Dendritic cell treated with granulocyte-macrophage colony-stimulating factor and Interleukin-4, amounts not matched to agents 40 ng/mL and 50 ng/mL, for 4 days (primary cell): Measurements from ENCODE around the gene LRRTM3.

Source experiments
- H3K27ac Mint-ChIP-seq: one replicate; pipeline ENCODE4 v1.8.0; 2022; ENCODE audit warnings: mild to moderate bottlenecking, mixed read lengths
- H3K27me3 Mint-ChIP-seq: one replicate; pipeline ENCODE4 v1.8.0; 2022; ENCODE audit warnings: mild to moderate bottlenecking, mixed read lengths
- H3K36me3 Mint-ChIP-seq: one replicate; pipeline ENCODE4 v1.8.0; 2022; ENCODE audit warnings: low read depth, mixed read lengths
- H3K4me1 Mint-ChIP-seq: one replicate; pipeline ENCODE4 v1.8.0; 2022; ENCODE audit warnings: low read depth, mixed read lengths
- H3K4me3 Mint-ChIP-seq: one replicate; pipeline ENCODE4 v1.8.0; 2022; ENCODE audit warnings: mild to moderate bottlenecking, moderate library complexity, mixed read lengths
- H3K9me3 Mint-ChIP-seq: one replicate; pipeline ENCODE4 v1.8.0; 2022; ENCODE audit warnings: mixed read lengths
- intact Hi-C: fragments of 100-400 bp; cut with micrococcal nuclease; formaldehyde crosslinking; loops from one replicate; pipeline ENCODE4 v1.15.0; 2022

Gene LRRTM3

DNA sequence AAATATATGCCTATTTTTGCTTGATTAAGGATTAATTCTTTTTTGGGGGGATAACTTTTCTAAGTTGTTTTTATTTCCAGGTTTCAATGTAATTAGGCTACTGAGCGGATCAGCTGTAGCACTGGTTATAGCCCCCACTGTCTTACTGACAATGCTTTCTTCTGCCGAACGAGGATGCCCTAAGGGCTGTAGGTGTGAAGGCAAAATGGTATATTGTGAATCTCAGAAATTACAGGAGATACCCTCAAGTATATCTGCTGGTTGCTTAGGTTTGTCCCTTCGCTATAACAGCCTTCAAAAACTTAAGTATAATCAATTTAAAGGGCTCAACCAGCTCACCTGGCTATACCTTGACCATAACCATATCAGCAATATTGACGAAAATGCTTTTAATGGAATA, 1.0 kb downstream of the LRRTM3 start:
- Mint-ChIP-seq H3K9me3 (no peaks in the 10 kb centered on the region), H3K4me1 (no peaks in the 10 kb centered on the region), H3K27ac (no peak overlapping the region), H3K4me3 (no peak overlapping the region), H3K27me3 (peaks cover 29% of the 10 kb centered on the region), H3K36me3 (no peaks in the 10 kb centered on the region)
- intact Hi-C loops: no loop called here

DNA sequence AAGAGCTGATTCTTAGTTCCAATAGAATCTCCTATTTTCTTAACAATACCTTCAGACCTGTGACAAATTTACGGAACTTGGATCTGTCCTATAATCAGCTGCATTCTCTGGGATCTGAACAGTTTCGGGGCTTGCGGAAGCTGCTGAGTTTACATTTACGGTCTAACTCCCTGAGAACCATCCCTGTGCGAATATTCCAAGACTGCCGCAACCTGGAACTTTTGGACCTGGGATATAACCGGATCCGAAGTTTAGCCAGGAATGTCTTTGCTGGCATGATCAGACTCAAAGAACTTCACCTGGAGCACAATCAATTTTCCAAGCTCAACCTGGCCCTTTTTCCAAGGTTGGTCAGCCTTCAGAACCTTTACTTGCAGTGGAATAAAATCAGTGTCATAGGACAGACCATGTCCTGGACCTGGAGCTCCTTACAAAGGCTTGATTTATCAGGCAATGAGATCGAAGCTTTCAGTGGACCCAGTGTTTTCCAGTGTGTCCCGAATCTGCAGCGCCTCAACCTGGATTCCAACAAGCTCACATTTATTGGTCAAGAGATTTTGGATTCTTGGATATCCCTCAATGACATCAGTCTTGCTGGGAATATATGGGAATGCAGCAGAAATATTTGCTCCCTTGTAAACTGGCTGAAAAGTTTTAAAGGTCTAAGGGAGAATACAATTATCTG, 1.6 kb downstream of the LRRTM3 start:
- no peaks in the 10 kb centered on the region for H3K4me1 Mint-ChIP-seq
- no peaks in the 10 kb centered on the region for H3K9me3 Mint-ChIP-seq
- no peak overlapping the region for H3K27ac Mint-ChIP-seq
- H3K27me3 Mint-ChIP-seq: peaks cover 29% of the 10 kb centered on the region
- H3K4me3 Mint-ChIP-seq: no peak overlapping the region
- no peaks in the 10 kb centered on the region for H3K36me3 Mint-ChIP-seq
- intact Hi-C loops: no loop called here

DNA sequence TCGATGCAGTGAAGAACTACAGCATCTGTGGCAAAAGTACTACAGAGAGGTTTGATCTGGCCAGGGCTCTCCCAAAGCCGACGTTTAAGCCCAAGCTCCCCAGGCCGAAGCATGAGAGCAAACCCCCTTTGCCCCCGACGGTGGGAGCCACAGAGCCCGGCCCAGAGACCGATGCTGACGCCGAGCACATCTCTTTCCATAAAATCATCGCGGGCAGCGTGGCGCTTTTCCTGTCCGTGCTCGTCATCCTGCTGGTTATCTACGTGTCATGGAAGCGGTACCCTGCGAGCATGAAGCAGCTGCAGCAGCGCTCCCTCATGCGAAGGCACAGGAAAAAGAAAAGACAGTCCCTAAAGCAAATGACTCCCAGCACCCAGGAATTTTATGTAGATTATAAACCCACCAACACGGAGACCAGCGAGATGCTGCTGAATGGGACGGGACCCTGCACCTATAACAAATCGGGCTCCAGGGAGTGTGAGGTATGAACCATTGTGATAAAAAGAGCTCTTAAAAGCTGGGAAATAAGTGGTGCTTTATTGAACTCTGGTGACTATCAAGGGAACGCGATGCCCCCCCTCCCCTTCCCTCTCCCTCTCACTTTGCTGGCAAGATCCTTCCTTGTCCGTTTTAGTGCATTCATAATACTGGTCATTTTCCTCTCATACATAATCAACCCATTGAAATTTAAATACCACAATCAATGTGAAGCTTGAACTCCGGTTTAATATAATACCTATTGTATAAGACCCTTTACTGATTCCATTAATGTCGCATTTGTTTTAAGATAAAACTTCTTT, 2.3 kb downstream of the LRRTM3 start:
- Mint-ChIP-seq H3K9me3 (no peaks in the 10 kb centered on the region), H3K27ac (no peak overlapping the region), H3K27me3 (peaks cover 29% of the 10 kb centered on the region), H3K4me3 (no peak overlapping the region), H3K4me1 (no peaks in the 10 kb centered on the region), H3K36me3 (no peaks in the 10 kb centered on the region)
- intact Hi-C loops: no loop called here

DNA sequence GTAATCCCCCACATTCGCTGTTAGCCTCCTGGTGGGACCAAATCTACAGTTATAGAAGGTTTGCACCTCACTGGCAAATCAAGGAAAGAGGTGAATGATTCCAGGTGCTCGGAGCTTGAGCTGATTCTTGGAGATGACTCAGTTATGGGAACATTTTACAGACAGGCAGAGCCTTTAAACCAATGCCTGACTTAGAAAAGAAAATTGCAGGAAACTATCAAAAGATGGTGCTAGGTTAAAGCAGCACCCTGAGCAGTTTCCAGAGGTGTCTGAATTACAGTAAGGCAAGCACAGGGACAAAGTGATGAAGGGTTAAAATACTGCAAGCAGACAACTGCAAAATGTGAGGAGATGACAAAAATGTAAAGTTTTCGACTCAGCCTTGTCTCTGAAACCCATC, 2.9 kb downstream of the LRRTM3 start:
- no peak overlapping the region for H3K27ac Mint-ChIP-seq
- H3K27me3 Mint-ChIP-seq: peaks cover 29% of the 10 kb centered on the region
- intact Hi-C loops: no loop called here
- H3K4me1 Mint-ChIP-seq: no peaks in the 10 kb centered on the region
- H3K4me3 Mint-ChIP-seq: no peak overlapping the region
- no peaks in the 10 kb centered on the region for H3K36me3 Mint-ChIP-seq
- H3K9me3 Mint-ChIP-seq: no peaks in the 10 kb centered on the region

DNA sequence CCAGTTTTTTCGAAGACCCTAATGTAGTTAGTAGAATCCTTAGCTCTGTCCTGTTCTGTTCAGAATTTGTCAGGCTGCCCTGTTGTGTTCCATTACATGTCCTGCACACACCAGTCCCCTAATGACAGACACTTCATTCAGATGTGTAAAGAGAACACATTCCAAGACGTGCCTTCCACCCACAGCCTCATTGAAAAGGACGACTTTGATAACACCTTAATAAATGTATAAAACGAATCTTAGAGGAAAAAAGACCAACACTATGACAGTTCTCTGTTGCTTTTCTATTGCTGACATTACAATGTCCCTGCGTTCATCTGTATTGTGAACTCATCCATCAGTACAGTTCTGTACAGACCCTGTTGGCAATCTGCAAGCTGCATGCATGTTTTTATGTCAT, 3.5 kb downstream of the LRRTM3 start:
- Mint-ChIP-seq H3K4me3 (no peak overlapping the region), H3K27me3 (peaks cover 29% of the 10 kb centered on the region), H3K36me3 (no peaks in the 10 kb centered on the region), H3K27ac (no peak overlapping the region), H3K9me3 (no peaks in the 10 kb centered on the region), H3K4me1 (no peaks in the 10 kb centered on the region)
- intact Hi-C loops: no loop called here

DNA sequence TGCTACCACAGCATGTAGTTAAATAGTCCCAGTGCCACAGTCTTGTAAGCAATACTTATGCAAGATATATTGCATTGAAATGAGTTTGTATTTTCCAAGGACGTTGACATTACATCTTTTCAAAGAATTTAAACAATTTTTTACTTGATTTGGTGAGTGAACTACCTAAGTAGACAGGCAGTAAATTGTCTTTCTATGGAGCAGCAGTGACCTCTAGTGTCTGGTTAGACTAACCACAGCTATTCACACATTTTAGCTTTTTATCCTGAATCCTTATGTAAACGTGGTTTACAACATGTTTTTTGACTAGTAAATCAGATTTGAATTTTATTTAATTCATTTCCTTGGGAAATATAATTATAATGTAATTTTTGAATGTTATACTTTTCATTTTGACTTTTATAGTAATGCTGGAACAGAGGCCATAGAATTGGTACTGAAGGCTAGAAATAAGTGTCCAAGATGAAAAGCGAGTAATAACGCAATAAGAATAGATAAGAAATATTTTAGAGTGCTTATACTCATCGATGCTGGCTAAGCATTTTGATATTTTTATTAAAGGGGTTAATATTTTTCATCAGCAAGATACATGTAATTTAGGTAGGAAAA, 5.6 kb downstream of the LRRTM3 start:
- Mint-ChIP-seq H3K4me3 (no peak overlapping the region), H3K4me1 (no peaks in the 10 kb centered on the region), H3K9me3 (no peaks in the 10 kb centered on the region), H3K27ac (no peak overlapping the region), H3K36me3 (no peaks in the 10 kb centered on the region), H3K27me3 (peaks cover 21% of the 10 kb centered on the region)
- intact Hi-C loops: no loop called here

DNA sequence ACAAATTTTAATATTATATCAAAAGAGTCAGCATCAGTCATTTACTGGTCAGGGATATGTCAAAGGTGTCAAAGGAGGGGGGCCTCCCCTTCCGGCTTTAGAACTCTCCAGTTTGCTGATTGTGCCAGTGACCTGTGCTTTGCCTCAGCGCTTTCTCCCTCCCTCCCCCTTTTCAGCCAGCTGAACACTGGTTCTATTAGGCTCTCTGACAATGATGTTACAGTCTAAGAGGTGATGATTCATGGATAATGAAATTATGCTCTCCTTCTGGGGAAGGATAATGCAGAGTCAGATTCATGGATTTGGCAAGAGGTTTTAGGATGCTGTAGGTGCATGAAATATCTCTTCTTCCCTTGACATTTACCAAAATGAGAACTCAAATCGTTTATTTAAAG, 6.1 kb downstream of the LRRTM3 start:
- H3K9me3 Mint-ChIP-seq: no peaks in the 10 kb centered on the region
- intact Hi-C loops: no loop called here
- peaks cover 21% of the 10 kb centered on the region for H3K27me3 Mint-ChIP-seq
- no peak overlapping the region for H3K4me3 Mint-ChIP-seq
- no peaks in the 10 kb centered on the region for H3K36me3 Mint-ChIP-seq
- H3K4me1 Mint-ChIP-seq: no peaks in the 10 kb centered on the region
- no peak overlapping the region for H3K27ac Mint-ChIP-seq

DNA sequence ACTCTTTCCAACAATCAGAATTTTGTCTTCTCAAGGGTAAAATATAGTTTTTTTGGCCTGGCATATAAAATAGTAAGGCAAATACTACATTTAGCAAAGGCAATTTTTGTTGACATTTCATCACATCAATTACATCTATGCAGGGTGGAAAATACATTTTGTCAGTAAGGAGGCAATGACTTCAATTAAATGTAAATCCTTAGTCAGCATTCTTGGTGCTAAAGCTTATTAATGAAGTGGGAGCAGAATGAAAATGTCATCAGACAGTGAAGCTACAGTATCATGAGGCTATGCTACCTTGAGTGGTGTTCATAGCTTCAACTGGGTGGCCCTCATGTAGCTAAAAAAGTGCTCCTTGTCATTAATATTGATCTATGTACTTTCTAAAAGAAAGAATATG, 8.9 kb downstream of the LRRTM3 start:
- intact Hi-C loops: no loop called here

DNA sequence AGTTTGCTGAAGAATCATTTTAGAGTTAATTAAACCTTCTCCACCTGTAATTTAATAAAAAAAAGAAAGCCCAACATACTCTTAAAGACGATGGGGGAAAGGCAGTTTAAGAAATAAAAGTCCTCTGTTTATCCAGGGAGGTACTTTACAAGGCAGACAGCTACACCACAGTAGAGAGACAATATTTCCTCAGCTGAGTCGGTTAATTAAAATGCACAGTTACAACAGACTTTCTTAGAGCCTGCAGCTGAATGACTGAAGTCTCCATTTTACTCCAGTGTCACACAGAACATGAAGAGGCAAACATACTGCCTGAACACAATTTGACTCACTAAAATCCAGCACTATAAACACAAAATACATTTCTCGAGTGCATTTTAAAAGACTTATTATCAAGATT, 15.1 kb downstream of the LRRTM3 start:
- intact Hi-C loops: no loop called here
- no peaks in the 10 kb centered on the region for H3K4me1 Mint-ChIP-seq
- no peak overlapping the region for H3K27ac Mint-ChIP-seq

More for the DNA sequence above, 8.9 kb downstream of the LRRTM3 start:
- Mint-ChIP-seq H3K27ac (no peak overlapping the region), H3K4me3 (no peak overlapping the region), H3K4me1 (no peaks in the 10 kb centered on the region), H3K9me3 (no peaks in the 10 kb centered on the region), H3K27me3 (peaks cover 3% of the 10 kb centered on the region), H3K36me3 (no peaks in the 10 kb centered on the region)

DNA sequence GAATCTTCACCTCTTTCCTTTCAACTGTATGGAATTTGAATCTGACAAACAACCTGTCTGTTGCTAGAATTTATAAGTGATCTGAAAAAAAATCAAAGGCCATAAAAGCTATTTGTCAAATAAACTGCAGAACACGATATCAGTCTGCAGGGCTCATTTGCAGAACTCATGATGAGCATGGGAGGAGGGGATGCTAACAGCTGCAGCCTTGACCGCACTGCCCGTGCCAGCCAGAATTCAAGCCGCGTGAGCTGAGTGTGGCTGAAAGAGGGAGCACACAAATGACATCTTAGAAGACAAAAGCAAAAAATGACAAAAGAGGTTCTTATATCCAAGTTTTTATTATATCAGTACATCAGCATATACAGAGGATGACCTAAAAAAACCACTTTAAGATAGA, 15.7 kb downstream of the LRRTM3 start:
- intact Hi-C loops: no loop called here
- no peaks in the 10 kb centered on the region for H3K9me3 Mint-ChIP-seq

More for the DNA sequence above, 15.1 kb downstream of the LRRTM3 start:
- Mint-ChIP-seq H3K9me3 (no peaks in the 10 kb centered on the region), H3K4me3 (no peak overlapping the region), H3K27me3 (peaks cover 4% of the 10 kb centered on the region), H3K36me3 (no peaks in the 10 kb centered on the region)

DNA sequence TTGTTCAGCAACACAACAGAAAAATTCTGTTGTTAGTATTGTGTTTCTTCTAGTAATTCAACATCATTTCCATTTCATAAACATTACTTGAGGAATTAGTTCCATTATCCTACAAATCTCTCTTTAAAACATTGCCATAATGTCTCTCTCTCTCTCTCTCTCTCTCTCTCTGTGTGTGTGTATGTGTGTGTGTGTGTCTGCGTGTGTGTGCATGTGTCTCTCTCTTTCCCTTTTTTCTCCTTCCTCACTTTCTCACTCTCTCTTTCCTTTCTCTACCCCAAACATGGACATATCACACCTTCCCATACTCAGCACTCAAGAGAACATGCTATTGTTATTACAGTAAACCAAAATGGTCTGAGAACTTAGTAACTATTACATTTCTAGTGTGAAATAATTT, 16.6 kb downstream of the LRRTM3 start:
- H3K9me3 Mint-ChIP-seq: no peaks in the 10 kb centered on the region
- H3K4me1 Mint-ChIP-seq: no peaks in the 10 kb centered on the region
- intact Hi-C loops: no loop called here
- H3K27ac Mint-ChIP-seq: no peak overlapping the region
- peaks cover 4% of the 10 kb centered on the region for H3K27me3 Mint-ChIP-seq
- no peak overlapping the region for H3K4me3 Mint-ChIP-seq
- H3K36me3 Mint-ChIP-seq: no peaks in the 10 kb centered on the region

More for the DNA sequence above, 15.7 kb downstream of the LRRTM3 start:
- Mint-ChIP-seq H3K36me3 (no peaks in the 10 kb centered on the region), H3K4me1 (no peaks in the 10 kb centered on the region), H3K27me3 (peaks cover 4% of the 10 kb centered on the region), H3K27ac (no peak overlapping the region), H3K4me3 (no peak overlapping the region)

DNA sequence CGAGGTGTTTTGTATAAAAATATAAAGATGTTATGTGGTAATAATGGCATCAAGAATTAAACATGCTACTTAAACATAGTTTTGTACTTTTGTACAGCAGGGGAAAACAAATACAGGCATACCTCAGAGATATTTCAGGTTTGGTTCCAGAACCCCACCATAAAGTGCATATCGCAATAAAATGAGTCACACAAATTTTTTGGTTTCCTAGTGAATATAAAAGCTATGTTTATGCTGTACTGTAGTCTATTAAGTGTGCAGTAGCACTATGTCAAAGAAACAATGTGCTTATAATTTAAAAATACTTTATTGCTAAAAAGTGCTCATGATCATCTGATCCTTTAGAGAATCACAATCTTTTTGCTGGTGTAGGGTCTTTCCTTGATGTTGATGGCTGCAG, 17.8 kb downstream of the LRRTM3 start:
- Mint-ChIP-seq H3K27me3 (peaks cover 2% of the 10 kb centered on the region), H3K9me3 (no peaks in the 10 kb centered on the region), H3K4me1 (no peaks in the 10 kb centered on the region), H3K4me3 (no peak overlapping the region), H3K27ac (no peak overlapping the region), H3K36me3 (no peaks in the 10 kb centered on the region)
- intact Hi-C loops: no loop called here

DNA sequence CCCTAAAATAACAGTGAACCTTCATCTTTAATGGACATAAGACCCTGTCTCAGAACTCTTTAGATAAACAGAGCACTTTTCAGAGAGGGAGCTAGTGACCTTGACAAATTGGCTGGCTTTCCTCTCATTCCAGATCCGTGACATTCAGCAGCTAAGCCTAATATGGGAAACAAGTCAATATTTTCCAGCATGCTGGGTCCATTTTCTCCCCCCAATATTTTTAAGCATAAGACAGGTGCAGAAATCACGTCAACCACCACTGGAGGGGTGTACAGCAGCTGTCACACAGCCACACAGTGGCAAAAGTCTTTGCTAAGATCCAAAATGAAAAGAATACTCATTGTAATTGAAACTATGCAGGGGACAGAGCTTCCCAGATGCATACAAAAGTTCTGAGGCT, 26.1 kb downstream of the LRRTM3 start:
- Mint-ChIP-seq H3K36me3 (no peaks in the 10 kb centered on the region), H3K9me3 (no peaks in the 10 kb centered on the region), H3K4me1 (no peaks in the 10 kb centered on the region), H3K27ac (no peak overlapping the region), H3K4me3 (no peak overlapping the region), H3K27me3 (no peaks in the 10 kb centered on the region)
- intact Hi-C loops: no loop called here

DNA sequence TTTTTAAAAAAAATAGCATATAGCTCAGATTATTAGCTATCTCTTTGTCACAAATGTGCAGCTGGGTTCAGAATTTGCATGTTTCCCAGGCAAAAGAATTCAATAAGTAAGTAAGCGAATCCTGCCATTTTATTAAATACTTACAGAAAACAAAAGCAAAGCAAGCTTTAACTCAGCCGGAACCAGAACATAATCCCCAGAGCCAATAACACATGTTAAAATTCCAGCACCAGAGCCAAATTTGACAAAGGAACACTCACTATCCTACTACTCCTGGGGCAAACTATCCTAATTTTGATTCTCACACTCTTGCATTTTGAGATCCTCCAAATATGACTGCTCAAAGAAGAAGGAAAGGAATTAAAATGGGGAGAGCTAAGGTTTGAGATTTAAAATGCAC, 32.6 kb downstream of the LRRTM3 start:
- Mint-ChIP-seq H3K27ac (no peak overlapping the region), H3K9me3 (no peaks in the 10 kb centered on the region), H3K36me3 (no peaks in the 10 kb centered on the region), H3K4me1 (no peaks in the 10 kb centered on the region), H3K27me3 (no peaks in the 10 kb centered on the region), H3K4me3 (no peak overlapping the region)
- intact Hi-C loops: no loop called here
